ENCODE results near the gene STAB1. TPM values are rescaled to one million over a fixed set of nuclear protein-coding genes. Genes with fewer than 3 reads are reported as not detected.
A peak's percentile ranks its signal among the peaks of the same experiment; 100 is the strongest.

Gene STAB1
- total RNA-seq, 1 donor from 2014 or later = 6.3 TPM

DNA sequence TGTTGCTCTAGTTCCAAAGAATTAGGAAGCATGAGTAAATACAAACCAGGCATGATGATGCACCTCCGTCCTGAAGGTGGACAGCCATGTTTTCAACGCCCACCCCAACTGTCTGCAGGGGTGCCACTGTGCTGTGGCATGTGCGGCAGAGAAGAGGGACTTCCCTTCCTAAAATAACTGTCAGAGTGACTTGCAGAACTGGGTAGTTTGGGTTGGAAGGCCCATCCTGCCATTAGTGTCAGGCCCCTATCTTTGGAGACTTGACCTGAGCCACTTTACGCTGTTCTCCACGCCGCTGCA lies 17.4 kb upstream of the STAB1 start:
- H3K9me3 Mint-ChIP-seq (ENCODE audit: unreplicated experiment) = peaks cover 20% of the 10 kb centered on the region
- no peak for DNase-seq
- TF ChIP-seq, protein P1, sequence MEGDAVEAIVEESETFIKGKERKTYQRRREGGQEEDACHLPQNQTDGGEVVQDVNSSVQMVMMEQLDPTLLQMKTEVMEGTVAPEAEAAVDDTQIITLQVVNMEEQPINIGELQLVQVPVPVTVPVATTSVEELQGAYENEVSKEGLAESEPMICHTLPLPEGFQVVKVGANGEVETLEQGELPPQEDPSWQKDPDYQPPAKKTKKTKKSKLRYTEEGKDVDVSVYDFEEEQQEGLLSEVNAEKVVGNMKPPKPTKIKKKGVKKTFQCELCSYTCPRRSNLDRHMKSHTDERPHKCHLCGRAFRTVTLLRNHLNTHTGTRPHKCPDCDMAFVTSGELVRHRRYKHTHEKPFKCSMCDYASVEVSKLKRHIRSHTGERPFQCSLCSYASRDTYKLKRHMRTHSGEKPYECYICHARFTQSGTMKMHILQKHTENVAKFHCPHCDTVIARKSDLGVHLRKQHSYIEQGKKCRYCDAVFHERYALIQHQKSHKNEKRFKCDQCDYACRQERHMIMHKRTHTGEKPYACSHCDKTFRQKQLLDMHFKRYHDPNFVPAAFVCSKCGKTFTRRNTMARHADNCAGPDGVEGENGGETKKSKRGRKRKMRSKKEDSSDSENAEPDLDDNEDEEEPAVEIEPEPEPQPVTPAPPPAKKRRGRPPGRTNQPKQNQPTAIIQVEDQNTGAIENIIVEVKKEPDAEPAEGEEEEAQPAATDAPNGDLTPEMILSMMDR (IDR thresholded peaks at IDR 0.05; ENCODE audit: partially characterized antibody, unreplicated experiment) = no peak
- H3K36me3 Mint-ChIP-seq (ENCODE audit: unreplicated experiment) = peaks cover 13% of the 10 kb centered on the region
- H3K27ac Mint-ChIP-seq (ENCODE audit: unreplicated experiment) = no peak overlapping the region
- H3K4me1 Mint-ChIP-seq (ENCODE audit: low read depth, unreplicated experiment) = peaks cover 27% of the 10 kb centered on the region
- H3K4me3 Mint-ChIP-seq (ENCODE audit: unreplicated experiment) = no peak overlapping the region
- peaks cover 15% of the 10 kb centered on the region for H3K27me3 Mint-ChIP-seq (ENCODE audit: unreplicated experiment)

DNA sequence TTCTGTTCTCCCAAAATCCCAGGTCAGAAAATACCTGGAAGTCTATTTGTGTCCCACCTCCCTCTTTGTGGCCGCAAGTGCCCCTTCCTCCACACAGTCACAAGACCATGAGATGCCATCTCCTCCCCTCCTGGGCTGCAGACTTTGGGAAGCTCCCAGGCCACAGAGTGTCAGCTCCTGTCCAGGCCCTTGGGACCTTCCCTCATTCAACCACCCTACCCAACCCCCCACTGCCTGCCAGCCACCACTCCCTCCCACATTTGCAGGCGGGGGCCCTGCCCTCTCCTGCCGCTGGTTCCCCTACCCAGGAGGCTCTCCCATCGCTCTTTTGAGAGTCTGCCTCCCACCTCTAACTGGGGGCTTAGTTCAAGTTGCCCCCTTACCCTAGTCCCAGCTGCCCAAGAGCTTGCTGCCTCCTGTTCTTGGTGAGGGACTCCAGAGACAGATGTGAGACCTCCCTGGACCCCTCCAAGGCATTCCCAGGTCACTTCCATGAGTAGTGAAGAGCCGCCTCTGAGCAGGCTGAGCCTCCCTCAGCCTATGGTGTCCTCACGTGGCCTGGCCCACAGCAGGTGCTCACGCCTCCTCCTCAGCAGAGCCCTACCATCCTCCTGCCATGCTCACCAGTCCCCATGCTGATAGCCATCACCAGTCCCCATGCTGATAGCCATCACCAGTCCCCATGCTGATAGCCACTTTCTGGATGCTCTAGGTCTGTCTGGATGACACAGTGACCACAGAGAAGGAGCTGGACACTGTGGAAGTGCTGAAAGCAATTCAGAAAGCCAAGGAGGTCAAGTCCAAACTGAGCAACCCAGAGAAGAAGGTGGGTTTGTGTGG lies 15.9 kb upstream of the STAB1 start:
- peaks cover 40% of the 10 kb centered on the region for H3K4me1 Mint-ChIP-seq (ENCODE audit: low read depth, unreplicated experiment)
- TF ChIP-seq, protein P1 (IDR thresholded peaks at IDR 0.05; ENCODE audit: partially characterized antibody, unreplicated experiment) = no peak
- H3K9me3 Mint-ChIP-seq (ENCODE audit: unreplicated experiment) = peaks cover 23% of the 10 kb centered on the region
- H3K27ac Mint-ChIP-seq (ENCODE audit: unreplicated experiment) = peak overlapping the region; percentile 46
- no peak for DNase-seq
- peaks cover 13% of the 10 kb centered on the region for H3K36me3 Mint-ChIP-seq (ENCODE audit: unreplicated experiment)
- H3K27me3 Mint-ChIP-seq (ENCODE audit: unreplicated experiment) = peaks cover 17% of the 10 kb centered on the region
- H3K4me3 Mint-ChIP-seq (ENCODE audit: unreplicated experiment) = no peak overlapping the region

GRCh38 chr3:52479877-52480575 lies 15.1 kb upstream of the STAB1 start:
- no peak overlapping the region for H3K4me3 Mint-ChIP-seq (ENCODE audit: unreplicated experiment)
- peaks cover 17% of the 10 kb centered on the region for H3K27me3 Mint-ChIP-seq (ENCODE audit: unreplicated experiment)
- peaks cover 25% of the 10 kb centered on the region for H3K9me3 Mint-ChIP-seq (ENCODE audit: unreplicated experiment)
- H3K4me1 Mint-ChIP-seq (ENCODE audit: low read depth, unreplicated experiment) = peaks cover 42% of the 10 kb centered on the region
- no peak for DNase-seq
- TF ChIP-seq, protein P1 (IDR thresholded peaks at IDR 0.05; ENCODE audit: partially characterized antibody, unreplicated experiment) = no peak
- peaks cover 13% of the 10 kb centered on the region for H3K36me3 Mint-ChIP-seq (ENCODE audit: unreplicated experiment)
- H3K27ac Mint-ChIP-seq (ENCODE audit: unreplicated experiment) = peak overlapping the region; percentile 46

DNA sequence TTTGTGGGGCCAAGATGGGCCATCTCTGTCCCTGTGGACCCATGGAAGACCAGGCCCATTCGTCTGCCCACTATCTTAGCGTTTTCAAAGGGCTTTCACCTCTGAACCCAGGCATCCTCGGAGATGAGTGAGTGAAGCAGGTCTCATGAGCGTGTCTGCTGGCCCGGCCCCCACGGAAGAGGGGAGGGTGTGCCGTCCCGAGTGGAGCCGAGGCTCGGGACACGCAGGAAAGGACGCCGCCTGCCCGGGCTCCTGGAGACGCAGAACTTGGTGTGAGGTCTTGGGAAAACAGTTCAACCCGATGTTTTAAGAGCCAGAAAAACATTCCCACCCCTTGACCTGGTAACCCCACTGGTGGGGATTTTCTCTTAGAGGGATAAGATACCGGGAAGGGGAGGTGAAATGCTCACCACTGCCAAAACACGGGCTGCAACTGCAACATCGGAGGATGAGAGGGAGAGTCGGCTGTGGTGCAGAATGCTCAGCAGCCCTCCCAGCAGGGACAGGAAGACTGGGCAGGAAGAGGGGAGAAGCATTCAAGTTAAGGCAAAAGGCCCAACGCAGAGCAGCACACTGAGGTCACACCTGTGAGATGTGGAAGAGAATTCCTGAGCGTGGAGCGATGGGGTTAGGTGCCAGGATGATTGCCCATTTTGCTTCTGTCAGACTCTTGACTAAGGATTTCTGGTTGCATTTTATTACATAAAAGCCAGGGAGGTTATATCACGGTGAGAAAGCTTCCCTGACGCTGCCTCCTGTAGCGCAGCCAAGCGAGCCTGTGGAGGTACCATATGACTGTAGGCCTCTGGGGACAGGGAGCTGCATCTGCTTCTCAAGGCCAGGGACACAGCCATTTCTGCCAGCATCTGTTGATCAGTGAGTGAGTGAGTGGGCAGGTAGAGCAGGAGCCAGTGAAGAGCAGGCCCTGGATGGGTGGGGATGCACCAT lies 14.1 kb upstream of the STAB1 start:
- peaks cover 17% of the 10 kb centered on the region for H3K27me3 Mint-ChIP-seq (ENCODE audit: unreplicated experiment)
- DNase-seq = peak; percentile 71
- TF ChIP-seq, protein P1 (IDR thresholded peaks at IDR 0.05; ENCODE audit: partially characterized antibody, unreplicated experiment) = no peak
- peaks cover 13% of the 10 kb centered on the region for H3K36me3 Mint-ChIP-seq (ENCODE audit: unreplicated experiment)
- H3K9me3 Mint-ChIP-seq (ENCODE audit: unreplicated experiment) = peaks cover 25% of the 10 kb centered on the region
- peak overlapping the region; percentile 97 for H3K27ac Mint-ChIP-seq (ENCODE audit: unreplicated experiment)
- H3K4me3 Mint-ChIP-seq (ENCODE audit: unreplicated experiment) = peak overlapping the region; percentile 74
- H3K4me1 Mint-ChIP-seq (ENCODE audit: low read depth, unreplicated experiment) = peaks cover 42% of the 10 kb centered on the region
